WTC11 (cell line): Measurements from ENCODE around the gene SND1. TPM values are rescaled to one million over a fixed set of nuclear protein-coding genes. Genes with fewer than 3 reads are reported as not detected.
A peak's percentile ranks its signal among the peaks of the same experiment; 100 is the strongest.

Experiments
- ATAC-seq: fragments of 200-7000 bp; cut with Tn5 transposase; 2 replicates; pipeline ENCODE4 v1.10.0; 2021; ENCODE audit warnings: mild to moderate bottlenecking, moderate library complexity
- CTCF ChIA-PET: fragments of 300-600 bp; sonication (Branson Sonifier 250); formaldehyde crosslinking; loops from one replicate; lab custom pipeline; 2021; ENCODE audit warnings: antibody characterized with exemption; lab: Charles Lee
- POLR2A ChIA-PET: fragments of 350-600 bp; sonication (Branson Sonifier 250); formaldehyde crosslinking; loops from one replicate; lab custom pipeline; 2021; ENCODE audit warnings: antibody characterized with exemption; lab: Charles Lee
- DNase-seq: peaks from one replicate; pipeline ENCODE4 v3.0.0; 2021; ENCODE audit warnings: low spot score
- H3K27ac Mint-ChIP-seq: 2 replicates; pipeline ENCODE4 v1.8.0; 2021; ENCODE audit warnings: mixed read lengths
- H3K27me3 Mint-ChIP-seq: 2 replicates; pipeline ENCODE4 v1.8.0; 2021; ENCODE audit warnings: low read depth, mild to moderate bottlenecking, moderate library complexity, mixed read lengths
- H3K36me3 Mint-ChIP-seq: 2 replicates; pipeline ENCODE4 v1.8.0; 2021; ENCODE audit warnings: mixed read lengths
- H3K4me1 Mint-ChIP-seq: 2 replicates; pipeline ENCODE4 v1.8.0; 2022; ENCODE audit warnings: mixed read lengths
- H3K4me3 Mint-ChIP-seq: 2 replicates; pipeline ENCODE4 v1.8.0; 2021; ENCODE audit warnings: mild to moderate bottlenecking, moderate library complexity, mixed read lengths
- H3K9me3 Mint-ChIP-seq: 2 replicates; pipeline ENCODE4 v1.8.0; 2021; ENCODE audit warnings: mixed read lengths
- ARID4B ChIP-seq: sonication (generic); formaldehyde crosslinking; IDR thresholded peaks from 2 replicates; pipeline ENCODE4 v1.8.0; 2023; ENCODE audit warnings: missing genetic modification reagents, mild to moderate bottlenecking, borderline replicate concordance
- ATF2 ChIP-seq: sonication (generic); formaldehyde crosslinking; IDR thresholded peaks from 2 replicates; pipeline ENCODE4 v1.8.1; 2022; ENCODE audit warnings: low read depth, missing genetic modification reagents, borderline replicate concordance
- CTCF ChIP-seq: fragments of 200-600 bp; IDR thresholded peaks from 2 replicates; pipeline ENCODE4 v1.8.0; 2022; ENCODE audit warnings: antibody characterized with exemption
- E2F1 ChIP-seq: sonication (generic); formaldehyde crosslinking; IDR thresholded peaks from 2 replicates; pipeline ENCODE4 v1.8.0; 2022; ENCODE audit warnings: mild to moderate bottlenecking, missing genetic modification reagents
- EMX1 ChIP-seq: fragments of 250-450 bp; sonication (Bioruptor Pico); IDR thresholded peaks from 2 replicates; pipeline ENCODE4 v1.8.0; 2021; ENCODE audit warnings: mild to moderate bottlenecking
- FOXP1 ChIP-seq: sonication (generic); formaldehyde crosslinking; IDR thresholded peaks from 2 replicates; pipeline ENCODE4 v1.8.0; 2022; ENCODE audit warnings: missing genetic modification reagents, mild to moderate bottlenecking, moderate library complexity, borderline replicate concordance
- FOXP4 ChIP-seq: sonication (generic); formaldehyde crosslinking; IDR thresholded peaks from 2 replicates; pipeline ENCODE4 v1.8.0; 2022; ENCODE audit warnings: mild to moderate bottlenecking, missing genetic modification reagents
- GTF2I ChIP-seq: fragments of 250-450 bp; sonication (Bioruptor Pico); conservative IDR thresholded peaks from 2 replicates; pipeline ENCODE4 v1.4.0; 2021; ENCODE audit warnings: mild to moderate bottlenecking
- JUN ChIP-seq: sonication (generic); formaldehyde crosslinking; IDR thresholded peaks from 2 replicates; pipeline ENCODE4 v1.8.0; 2023; ENCODE audit warnings: mild to moderate bottlenecking, missing genetic modification reagents
- MXD4 ChIP-seq: fragments of 250-450 bp; sonication (Bioruptor Pico); IDR thresholded peaks from 2 replicates; pipeline ENCODE4 v1.8.0; 2021; ENCODE audit warnings: mild to moderate bottlenecking, moderate library complexity, borderline replicate concordance
- NR2C2 ChIP-seq: sonication (generic); formaldehyde crosslinking; IDR thresholded peaks from 2 replicates; pipeline ENCODE4 v1.8.0; 2022; ENCODE audit warnings: mild to moderate bottlenecking, missing genetic modification reagents
- RELA ChIP-seq: sonication (generic); formaldehyde crosslinking; IDR thresholded peaks from 2 replicates; pipeline ENCODE4 v1.8.1; 2022; ENCODE audit warnings: missing genetic modification reagents, mild to moderate bottlenecking, borderline replicate concordance
- RORB ChIP-seq: fragments of 250-450 bp; sonication (Bioruptor Pico); IDR thresholded peaks from 2 replicates; pipeline ENCODE4 v1.9.0; 2021; ENCODE audit warnings: mild to moderate bottlenecking
- SMAD4 ChIP-seq: sonication (generic); formaldehyde crosslinking; IDR thresholded peaks from 2 replicates; pipeline ENCODE4 v1.8.0; 2022; ENCODE audit warnings: mild to moderate bottlenecking, missing genetic modification reagents
- STAT6 ChIP-seq: sonication (generic); formaldehyde crosslinking; conservative IDR thresholded peaks from 2 replicates; pipeline ENCODE4 v1.8.1; 2023; ENCODE audit warnings: mild to moderate bottlenecking, low read depth, missing genetic modification reagents, moderate library complexity
- TEAD4 ChIP-seq: sonication (generic); formaldehyde crosslinking; IDR thresholded peaks from 2 replicates; pipeline ENCODE4 v1.8.0; 2022; ENCODE audit warnings: mild to moderate bottlenecking, missing genetic modification reagents
- ZNF512 ChIP-seq: sonication (generic); formaldehyde crosslinking; IDR thresholded peaks from 2 replicates; pipeline ENCODE4 v1.8.1; 2022; ENCODE audit warnings: missing genetic modification reagents, borderline replicate concordance
- total RNA-seq: library from RNA; stranded (reverse); gene quantifications from 3 replicates; pipeline ENCODE4 v1.2.3, GENCODE V29; 2021

Gene SND1
- total RNA-seq, 1 experiment from 2014 or later, result 261 TPM

GRCh38 chr7:127934711-127935110 is 282.7 kb downstream of the SND1 start (continued):
- no peak for TF ChIP-seq ARID4B (CRISPR knock-in tag)

GRCh38 chr7:127935847-127936376 is 283.9 kb downstream of the SND1 start:
- no peak for TF ChIP-seq JUN
- TF ChIP-seq NR2C2 (CRISPR knock-in tag), result no peak
- TF ChIP-seq SMAD4 (CRISPR knock-in tag), result no peak
- TF ChIP-seq TEAD4 (CRISPR knock-in tag), result no peak
- TF ChIP-seq GTF2I (CRISPR knock-in tag), result no peak
- no peak for TF ChIP-seq MXD4
- no peak for TF ChIP-seq E2F1 (CRISPR knock-in tag)
- no peak for TF ChIP-seq EMX1
- no peak for TF ChIP-seq FOXP1
- no peak for TF ChIP-seq ATF2 (CRISPR knock-in tag)
- no peak for TF ChIP-seq RORB
- TF ChIP-seq ZNF512 (CRISPR knock-in tag), result no peak
- Mint-ChIP-seq H3K27me3 (no peaks in the 10 kb centered on the region), H3K4me1 (peaks cover 50% of the 10 kb centered on the region), H3K4me3 (no peak overlapping the region), H3K36me3 (peaks cover 11% of the 10 kb centered on the region), H3K9me3 (no peaks in the 10 kb centered on the region; the same call in 1 of the 2 replicates), H3K27ac (peak overlapping the region; percentile 57)
- POLR2A ChIA-PET, result no interaction called here
- no peak; the same call in 1 of the 2 replicates for ATAC-seq
- DNase-seq, result no peak
- CTCF ChIA-PET, result interaction anchor here (0.6 kb wide), 1 partner anchor 227 kb away, joined by 3 read pairs; no protein-coding TSS in a partner anchor

GRCh38 chr7:127937066-127937680 is 285.2 kb downstream of the SND1 start:
- DNase-seq, result no peak
- no peaks in the 10 kb centered on the region for H3K27me3 Mint-ChIP-seq
- no peak overlapping the region for H3K27ac Mint-ChIP-seq
- no peak overlapping the region for H3K4me3 Mint-ChIP-seq
- H3K36me3 Mint-ChIP-seq, result peaks cover 3% of the 10 kb centered on the region; the same call in 1 of the 2 replicates
- H3K9me3 Mint-ChIP-seq, result no peaks in the 10 kb centered on the region
- ChIA-PET CTCF (no interaction called here), POLR2A (no interaction called here)
- peak; percentile 38 for ATAC-seq
- peaks cover 50% of the 10 kb centered on the region for H3K4me1 Mint-ChIP-seq
- TF ChIP-seq FOXP4 (no peak), RELA (CRISPR knock-in tag) (no peak), CTCF (no peak), STAT6 (CRISPR knock-in tag) (no peak)
